H9 (cell line): Measurements from ENCODE around the gene MED10. TPM values are rescaled to one million over a fixed set of nuclear protein-coding genes. Genes with fewer than 3 reads are reported as not detected.

Source experiments
- DNase-seq: peaks from one replicate; pipeline ENCODE4 v3.0.0-alpha.2; 2017
- H2AFZ ChIP-seq: one replicate; pipeline ENCODE4 v1.6.1; 2013; ENCODE audit warnings: mild to moderate bottlenecking, low read length, control low read depth, moderate library complexity
- H2AK5ac ChIP-seq: 2 replicates; pipeline ENCODE4 v1.6.1; 2013; ENCODE audit warnings: low read length, control low read depth, mixed read lengths; ENCODE audit not compliant: insufficient read length
- H2BK120ac ChIP-seq: one replicate; pipeline ENCODE4 v1.6.1; 2013; ENCODE audit warnings: low read depth, mild to moderate bottlenecking, low read length, control low read depth, inconsistent platforms; ENCODE audit not compliant: poor library complexity, severe bottlenecking
- H2BK12ac ChIP-seq: 2 replicates; pipeline ENCODE4 v1.6.1; 2013; ENCODE audit warnings: low read length, control low read depth, mixed read lengths, low read depth; ENCODE audit not compliant: insufficient read length
- H2BK15ac ChIP-seq: 2 replicates; pipeline ENCODE4 v1.6.1; 2013; ENCODE audit warnings: low read depth, low read length, control low read depth
- H2BK20ac ChIP-seq: one replicate; pipeline ENCODE4 v1.6.1; 2013; ENCODE audit warnings: low read depth, mild to moderate bottlenecking, low read length, control low read depth, inconsistent platforms; ENCODE audit not compliant: poor library complexity, severe bottlenecking
- H2BK5ac ChIP-seq: 2 replicates; pipeline ENCODE4 v1.6.1; 2013; ENCODE audit warnings: low read length, control low read depth, mixed read lengths; ENCODE audit not compliant: insufficient read length
- H3K14ac ChIP-seq: 2 replicates; pipeline ENCODE4 v1.6.1; 2013; ENCODE audit warnings: low read length, control low read depth; ENCODE audit not compliant: insufficient read depth
- H3K18ac ChIP-seq: 2 replicates; pipeline ENCODE4 v1.6.1; 2013; ENCODE audit warnings: low read depth, mild to moderate bottlenecking, mixed read lengths, low read length, control low read depth; ENCODE audit not compliant: insufficient read length
- H3K23ac ChIP-seq: 2 replicates; pipeline ENCODE4 v1.6.1; 2013; ENCODE audit warnings: low read length, control low read depth, mixed read lengths, low read depth; ENCODE audit not compliant: insufficient read length
- H3K23me2 ChIP-seq: 2 replicates; pipeline ENCODE4 v1.6.1; 2013; ENCODE audit warnings: low read depth, mild to moderate bottlenecking, mixed read lengths, low read length, control low read depth; ENCODE audit not compliant: insufficient read length, poor library complexity, severe bottlenecking
- H3K27ac ChIP-seq: 2 replicates; pipeline ENCODE4 v1.5.1; 2013; ENCODE audit warnings: low read length, control low read depth, mixed read lengths, low read depth; ENCODE audit not compliant: insufficient read length
- H3K27me3 ChIP-seq: 2 replicates; pipeline ENCODE4 v1.6.1; 2013; ENCODE audit warnings: low read length, control low read depth, inconsistent platforms; ENCODE audit not compliant: insufficient read depth
- H3K4ac ChIP-seq: 2 replicates; pipeline ENCODE4 v1.6.1; 2013; ENCODE audit warnings: low read depth, mild to moderate bottlenecking, control low read depth, inconsistent platforms, low read length, moderate library complexity
- H3K4me1 ChIP-seq: 2 replicates; pipeline ENCODE4 v1.6.1; 2013; ENCODE audit warnings: low read length, control low read depth, inconsistent platforms; ENCODE audit not compliant: insufficient read depth
- H3K4me2 ChIP-seq: 2 replicates; pipeline ENCODE4 v1.6.1; 2013; ENCODE audit warnings: low read length, control low read depth, mixed read lengths; ENCODE audit not compliant: insufficient read length, insufficient read depth
- H3K56ac ChIP-seq: 2 replicates; pipeline ENCODE4 v1.6.1; 2013; ENCODE audit warnings: low read depth, mild to moderate bottlenecking, mixed read lengths, low read length, control low read depth; ENCODE audit not compliant: insufficient read length
- H3K79me1 ChIP-seq: 2 replicates; pipeline ENCODE4 v1.6.1; 2013; ENCODE audit warnings: low read depth, mild to moderate bottlenecking, moderate library complexity, low read length, control low read depth, inconsistent platforms; ENCODE audit not compliant: insufficient read depth, poor library complexity, severe bottlenecking
- H3K79me2 ChIP-seq: 2 replicates; pipeline ENCODE4 v1.6.1; 2013; ENCODE audit warnings: low read length, control low read depth, inconsistent platforms; ENCODE audit not compliant: insufficient read depth
- H3K9ac ChIP-seq: 2 replicates; pipeline ENCODE4 v1.6.1; 2013; ENCODE audit warnings: low read length, control low read depth, mixed read lengths; ENCODE audit not compliant: insufficient read length; ENCODE audit errors: extremely low read depth
- H3K9me3 ChIP-seq: one replicate; pipeline ENCODE4 v1.6.1; 2013; ENCODE audit warnings: low read depth, low read length, inconsistent platforms; ENCODE audit not compliant: control insufficient read depth
- H3T11ph ChIP-seq: one replicate; pipeline ENCODE4 v1.6.1; 2013; ENCODE audit warnings: mild to moderate bottlenecking, low read length, control low read depth, inconsistent platforms
- H4K20me1 ChIP-seq: one replicate; pipeline ENCODE4 v1.6.1; 2013; ENCODE audit not compliant: control insufficient read depth, insufficient read length, insufficient read depth
- H4K5ac ChIP-seq: 2 replicates; pipeline ENCODE4 v1.6.1; 2013; ENCODE audit warnings: low read depth, mild to moderate bottlenecking, mixed read lengths, low read length, control low read depth; ENCODE audit not compliant: insufficient read length
- H4K8ac ChIP-seq: replicated peaks from 2 replicates; pipeline ENCODE4 v1.6.1; 2013; ENCODE audit warnings: low read length, control low read depth, mixed read lengths, low read depth; ENCODE audit not compliant: insufficient read length
- H4K91ac ChIP-seq: 2 replicates; pipeline ENCODE4 v1.6.1; 2013; ENCODE audit warnings: low read depth, mild to moderate bottlenecking, moderate library complexity, mixed read lengths, low read length, control low read depth; ENCODE audit not compliant: insufficient read length
- H3K27ac Mint-ChIP-seq, 3 experiments: 2 replicates in 2 of 3; 3 replicates in 1 of 3; pipeline ENCODE4 v1.8.0; 2020 to 2021; ENCODE audit warnings: mixed read lengths in 3 of 3, mild to moderate bottlenecking in 1 of 3, moderate library complexity in 1 of 3
- H3K27me3 Mint-ChIP-seq: 2 replicates; pipeline ENCODE4 v1.8.0; 2021; ENCODE audit warnings: low read depth, mild to moderate bottlenecking, moderate library complexity, mixed read lengths
- H3K36me3 Mint-ChIP-seq, 3 experiments: 2 replicates in 2 of 3; 3 replicates in 1 of 3; pipeline ENCODE4 v1.8.0; 2020 to 2021; ENCODE audit warnings: low read depth in 3 of 3, mixed read lengths in 3 of 3; ENCODE audit not compliant: insufficient read depth in 1 of 3
- H3K4me1 Mint-ChIP-seq, 2 experiments: 2 replicates each; pipeline ENCODE4 v1.8.0; 2020; ENCODE audit warnings: mixed read lengths in 2 of 2
- H3K4me3 Mint-ChIP-seq, 2 experiments: 2 replicates in 1 of 2; 3 replicates in 1 of 2; pipeline ENCODE4 v1.8.0; 2020 to 2021; ENCODE audit warnings: mild to moderate bottlenecking in 2 of 2, mixed read lengths in 2 of 2, moderate library complexity in 1 of 2
- H3K9me3 Mint-ChIP-seq, 2 experiments: 2 replicates in 1 of 2; 3 replicates in 1 of 2; pipeline ENCODE4 v1.8.0; 2020; ENCODE audit warnings: mild to moderate bottlenecking in 2 of 2, mixed read lengths in 2 of 2, moderate library complexity in 1 of 2
- CTCF ChIP-seq: fragments of 200-600 bp; sonication (generic); conservative IDR thresholded peaks from 3 replicates; pipeline ENCODE4 v1.8.0; 2021; ENCODE audit warnings: antibody characterized with exemption, mild to moderate bottlenecking
- WGBS: extraction: QIAGEN DNeasy Blood & Tissue Kit; methylation state at CpG from one replicate; pipeline ENCODE4 v1.1.7; 2013; ENCODE audit warnings: missing lambda C conversion rate, low lambda C conversion rate, mixed read lengths; ENCODE audit not compliant: insufficient read length; ENCODE audit errors: extremely low coverage; 5-methylcytosine and 5-hydroxymethylcytosine counted together
- total RNA-seq: library from RNA; stranded (reverse); gene quantifications from 2 replicates; pipeline ENCODE4 v1.2.1, GENCODE V29; 2021

MED10 gene
- total RNA-seq, 1 experiment from 2014 or later = 35.3 TPM

GRCh38 chr5:6401410-6401809 lies 23.1 kb upstream of the MED10 start:
- H3K79me2 ChIP-seq = no peaks in the 10 kb centered on the region
- H2BK12ac ChIP-seq = no peak overlapping the region
- no peak for TF ChIP-seq CTCF
- no peak overlapping the region for H2BK20ac ChIP-seq
- no peak overlapping the region for H4K5ac ChIP-seq
- no peak overlapping the region for H3K56ac ChIP-seq
- H4K8ac ChIP-seq = no peak overlapping the region
- Mint-ChIP-seq H3K4me1 (no peaks in the 10 kb centered on the region), H3K9me3 (peaks cover 2 to 3% of the 10 kb centered on the region in 2 experiments; a peak in 3 of 5 replicates), H3K36me3 (no peaks in the 10 kb centered on the region), H3K4me3 (no peak overlapping the region), H3K27me3 (peaks cover 11% of the 10 kb centered on the region), H3K27ac (no peak overlapping the region)
- H3K9me3 ChIP-seq = no peaks in the 10 kb centered on the region
- H3K14ac ChIP-seq = no peak overlapping the region
- no peaks in the 10 kb centered on the region for H3K79me1 ChIP-seq
- no peak overlapping the region for H3T11ph ChIP-seq
- no peak overlapping the region for H3K9ac ChIP-seq
- no peak overlapping the region for H2BK5ac ChIP-seq
- no CpG with 5 or more reads among the region's 2 CpGs for WGBS
- H2AK5ac ChIP-seq = no peak overlapping the region
- H3K23ac ChIP-seq = no peak overlapping the region
- no peak overlapping the region for H2BK120ac ChIP-seq
- no peak for DNase-seq
- no peak overlapping the region for H3K4ac ChIP-seq
- H2BK15ac ChIP-seq = no peak overlapping the region
- H3K23me2 ChIP-seq = no peaks in the 10 kb centered on the region
- no peaks in the 10 kb centered on the region for H4K20me1 ChIP-seq
- no peaks in the 10 kb centered on the region for H3K4me1 ChIP-seq
- no peaks in the 10 kb centered on the region for H3K27me3 ChIP-seq
- no peak overlapping the region for H3K27ac ChIP-seq
- H3K4me2 ChIP-seq = no peak overlapping the region
- no peak overlapping the region for H3K18ac ChIP-seq
- H2AFZ ChIP-seq = no peak overlapping the region
- H4K91ac ChIP-seq = no peak overlapping the region
